ENCODE results near the gene ARHGEF10L. TPM values are rescaled to one million over a fixed set of nuclear protein-coding genes. Genes with fewer than 3 reads are reported as not detected.

Gene ARHGEF10L
- total and polyA plus RNA-seq, 5 donors from 2014 or later: not detected

DNA sequence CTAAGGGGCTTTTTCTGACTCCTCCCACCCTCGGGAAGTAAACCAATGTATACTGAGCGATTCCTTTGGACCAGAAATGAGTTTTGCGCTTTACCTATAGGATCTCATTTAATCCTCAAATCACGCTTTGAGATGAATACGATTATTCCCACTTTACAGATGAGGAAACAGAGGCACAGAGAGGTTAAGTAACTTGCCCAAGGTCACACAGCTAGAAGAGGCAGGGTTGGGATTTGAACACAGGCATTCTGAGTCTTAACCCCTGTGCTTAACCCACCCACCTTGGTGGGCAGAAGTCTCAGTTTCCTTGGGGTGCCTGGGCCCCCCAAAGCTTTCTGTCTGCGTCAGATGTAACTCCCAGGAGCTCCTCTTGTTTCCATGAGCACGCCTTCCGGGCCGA, 129.8 kb downstream of the ARHGEF10L start:
- no peak for DNase-seq
- Mint-ChIP-seq H3K36me3 (no peaks in the 10 kb centered on the region), H3K4me1 (no peaks in the 10 kb centered on the region), H3K9me3 (peaks cover 0 to 2% (median 0%) of the 10 kb centered on the region in 7 donors), H3K4me3 (no peak overlapping the region), H3K27ac (no peak overlapping the region), H3K27me3 (no peaks in the 10 kb centered on the region)
- Histone ChIP-seq H3K9me3 (ENCODE audit: control insufficient read depth in 2 of 2, low read length in 2 of 2) (no peaks in the 10 kb centered on the region), H3K27me3 (ENCODE audit: control insufficient read depth, insufficient read depth, low read length) (no peaks in the 10 kb centered on the region), H3K4me1 (ENCODE audit: control insufficient read depth, insufficient read depth, low read length, poor library complexity, severe bottlenecking) (no peaks in the 10 kb centered on the region), H3K36me3 (ENCODE audit: control insufficient read depth, insufficient read depth, low read length) (no peaks in the 10 kb centered on the region), H3K4me3 (ENCODE audit: low read depth, low read length) (no peak overlapping the region), H3K27ac (ENCODE audit: insufficient read depth, low read length, poor library complexity, severe bottlenecking) (no peak overlapping the region)
- no peak for ATAC-seq (ENCODE audit: low read depth in 2 of 2)

DNA sequence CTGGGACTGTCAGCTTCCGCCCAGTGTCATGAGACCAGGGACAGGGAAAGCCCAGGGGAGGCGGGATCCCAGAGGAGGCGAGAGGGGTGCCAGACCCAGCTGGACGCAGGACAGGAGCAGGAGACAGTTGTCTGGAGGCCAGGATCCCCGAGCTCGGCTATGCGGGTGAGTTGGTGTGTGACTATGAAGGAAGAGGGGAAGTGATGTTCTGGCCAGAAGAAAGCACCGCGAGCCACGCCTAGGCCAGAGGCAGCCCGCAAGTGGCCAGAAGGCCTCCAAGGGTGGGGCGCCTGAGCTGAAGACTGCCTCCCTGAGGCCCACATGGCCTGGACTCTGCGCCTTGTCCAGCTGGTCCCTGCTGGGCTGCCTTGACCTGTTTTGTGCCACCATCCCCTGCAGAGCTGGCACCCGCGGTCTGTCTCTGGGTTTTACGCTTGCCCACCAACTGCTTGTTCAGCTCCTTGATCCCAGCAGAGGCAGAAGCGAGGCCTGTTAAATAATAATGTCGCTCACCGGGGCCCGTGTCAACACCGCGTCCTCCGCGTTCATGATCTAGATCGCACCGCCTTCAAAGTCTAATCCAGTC, 130.5 kb downstream of the ARHGEF10L start:
- no peaks in the 10 kb centered on the region for H3K4me1 Mint-ChIP-seq
- ATAC-seq (ENCODE audit: low read depth in 2 of 2) (no peak), DNase-seq (no peak)
- Histone ChIP-seq H3K4me1 (ENCODE audit: control insufficient read depth, insufficient read depth, low read length, poor library complexity, severe bottlenecking) (no peaks in the 10 kb centered on the region), H3K36me3 (ENCODE audit: control insufficient read depth, insufficient read depth, low read length) (no peaks in the 10 kb centered on the region), H3K27me3 (ENCODE audit: control insufficient read depth, insufficient read depth, low read length) (no peaks in the 10 kb centered on the region), H3K27ac (ENCODE audit: insufficient read depth, low read length, poor library complexity, severe bottlenecking) (no peak overlapping the region), H3K9me3 (ENCODE audit: control insufficient read depth in 2 of 2, low read length in 2 of 2) (no peaks in the 10 kb centered on the region), H3K4me3 (ENCODE audit: low read depth, low read length) (no peak overlapping the region)
- H3K27me3 Mint-ChIP-seq: no peaks in the 10 kb centered on the region
- H3K27ac Mint-ChIP-seq: no peak overlapping the region
- no peak overlapping the region for H3K4me3 Mint-ChIP-seq
- H3K9me3 Mint-ChIP-seq: peaks cover 0 to 2% (median 0%) of the 10 kb centered on the region in 7 donors
- H3K36me3 Mint-ChIP-seq: no peaks in the 10 kb centered on the region

DNA sequence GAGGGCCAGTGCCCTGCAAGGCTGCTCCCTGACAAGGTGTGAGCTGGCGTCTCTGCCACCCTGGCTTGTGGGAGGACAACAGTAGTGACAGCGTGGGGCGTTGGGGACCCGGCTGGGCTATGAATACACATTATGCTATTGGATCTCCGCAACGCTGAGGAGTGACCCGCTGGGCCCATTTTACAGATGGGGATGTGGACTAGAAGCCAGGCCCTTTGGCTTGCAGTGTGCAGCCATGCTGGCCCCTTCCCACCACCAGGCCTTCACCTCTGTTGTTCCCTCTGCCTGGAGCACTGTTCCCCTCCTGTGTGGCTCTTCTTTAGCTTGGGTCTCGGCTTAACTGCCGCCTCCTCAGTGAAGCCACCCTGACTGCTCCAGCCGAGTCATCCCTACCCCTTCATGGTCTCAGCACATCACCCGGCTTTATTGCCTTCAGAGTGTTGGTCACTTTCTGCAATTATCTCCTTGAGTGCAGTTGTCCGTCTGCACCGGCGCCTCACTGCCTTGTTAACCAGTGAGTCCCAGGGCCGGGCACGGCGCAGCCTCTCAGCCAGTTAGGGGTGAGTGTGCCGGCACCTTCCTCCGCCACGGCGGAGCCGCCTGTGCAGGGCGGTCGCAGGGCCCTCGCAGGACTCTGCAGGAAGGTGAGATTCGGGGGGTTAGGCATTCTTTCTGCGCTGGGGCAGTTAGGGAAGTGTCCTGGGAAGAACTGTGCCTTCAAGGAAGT, 131.3 kb downstream of the ARHGEF10L start:
- no peaks in the 10 kb centered on the region for H3K4me1 ChIP-seq (ENCODE audit: control insufficient read depth, insufficient read depth, low read length, poor library complexity, severe bottlenecking)
- Mint-ChIP-seq H3K4me3 (no peak overlapping the region), H3K36me3 (no peaks in the 10 kb centered on the region), H3K9me3 (peaks cover 0 to 2% (median 0%) of the 10 kb centered on the region in 7 donors), H3K4me1 (no peaks in the 10 kb centered on the region), H3K27me3 (no peaks in the 10 kb centered on the region), H3K27ac (no peak overlapping the region)
- ATAC-seq (ENCODE audit: low read depth in 2 of 2): no peak
- H3K27me3 ChIP-seq (ENCODE audit: control insufficient read depth, insufficient read depth, low read length): no peaks in the 10 kb centered on the region
- DNase-seq: no peak
- H3K4me3 ChIP-seq (ENCODE audit: low read depth, low read length): no peak overlapping the region
- H3K36me3 ChIP-seq (ENCODE audit: control insufficient read depth, insufficient read depth, low read length): no peaks in the 10 kb centered on the region
- H3K27ac ChIP-seq (ENCODE audit: insufficient read depth, low read length, poor library complexity, severe bottlenecking): no peak overlapping the region
- no peaks in the 10 kb centered on the region for H3K9me3 ChIP-seq (ENCODE audit: control insufficient read depth in 2 of 2, low read length in 2 of 2)

DNA sequence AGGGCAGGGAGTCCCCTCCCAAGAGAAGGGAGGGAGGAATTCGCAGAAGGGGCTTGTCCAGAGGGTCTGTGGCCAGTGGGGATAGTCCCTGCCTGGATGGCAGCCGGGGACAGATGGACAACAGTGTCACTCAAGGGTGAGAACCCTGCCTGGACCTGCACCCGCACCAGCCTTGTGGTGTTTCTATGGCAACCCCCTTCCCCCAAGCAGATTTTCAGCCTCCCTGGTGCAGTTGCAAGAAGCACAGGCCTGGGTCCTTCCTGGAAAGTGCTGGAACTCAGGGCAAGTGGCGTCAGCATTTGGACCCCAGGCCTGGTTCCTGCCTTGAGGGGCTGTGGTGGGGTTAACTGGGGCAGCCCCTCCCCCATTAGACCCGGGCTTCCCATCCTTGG, 131.8 kb downstream of the ARHGEF10L start:
- no peak for DNase-seq
- H3K27me3 ChIP-seq (ENCODE audit: control insufficient read depth, insufficient read depth, low read length): no peaks in the 10 kb centered on the region
- H3K9me3 Mint-ChIP-seq: peaks cover 0 to 2% (median 0%) of the 10 kb centered on the region in 7 donors
- no peaks in the 10 kb centered on the region for H3K4me1 ChIP-seq (ENCODE audit: control insufficient read depth, insufficient read depth, low read length, poor library complexity, severe bottlenecking)
- no peak for ATAC-seq (ENCODE audit: low read depth in 2 of 2)
- no peak overlapping the region for H3K27ac ChIP-seq (ENCODE audit: insufficient read depth, low read length, poor library complexity, severe bottlenecking)
- no peak overlapping the region for H3K4me3 Mint-ChIP-seq
- no peaks in the 10 kb centered on the region for H3K27me3 Mint-ChIP-seq
- peak overlapping the region in 1 of 3 donors; percentile 5 for H3K27ac Mint-ChIP-seq
- H3K36me3 ChIP-seq (ENCODE audit: control insufficient read depth, insufficient read depth, low read length): no peaks in the 10 kb centered on the region
- no peaks in the 10 kb centered on the region for H3K9me3 ChIP-seq (ENCODE audit: control insufficient read depth in 2 of 2, low read length in 2 of 2)
- H3K4me1 Mint-ChIP-seq: no peaks in the 10 kb centered on the region
- no peak overlapping the region for H3K4me3 ChIP-seq (ENCODE audit: low read depth, low read length)
- H3K36me3 Mint-ChIP-seq: no peaks in the 10 kb centered on the region

DNA sequence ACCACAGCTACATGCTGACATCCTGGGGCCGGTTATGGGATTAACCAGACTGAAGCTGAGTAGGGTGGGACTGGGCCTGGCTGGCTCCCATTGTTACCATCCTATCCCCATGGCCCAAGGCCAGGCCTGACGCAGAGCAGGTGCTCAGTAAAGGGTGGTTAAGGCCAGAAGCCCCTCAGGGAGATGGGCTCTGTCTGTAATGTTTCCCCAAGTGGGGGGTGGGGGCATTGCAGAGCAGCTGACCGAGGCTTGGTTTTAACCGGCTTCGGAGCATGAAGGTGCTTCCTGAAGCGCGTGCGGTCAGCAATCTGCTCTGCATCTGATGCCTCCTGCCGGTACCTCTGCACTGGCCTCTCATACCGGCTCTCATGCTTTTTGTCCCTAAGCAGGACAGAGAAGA, 132.2 kb downstream of the ARHGEF10L start:
- H3K4me1 Mint-ChIP-seq: no peaks in the 10 kb centered on the region
- H3K27me3 ChIP-seq (ENCODE audit: control insufficient read depth, insufficient read depth, low read length): no peaks in the 10 kb centered on the region
- H3K4me3 Mint-ChIP-seq: no peak overlapping the region
- H3K36me3 ChIP-seq (ENCODE audit: control insufficient read depth, insufficient read depth, low read length): no peaks in the 10 kb centered on the region
- DNase-seq (no peak), ATAC-seq (ENCODE audit: low read depth in 2 of 2) (no peak)
- no peak overlapping the region for H3K4me3 ChIP-seq (ENCODE audit: low read depth, low read length)
- H3K27ac Mint-ChIP-seq: no peak overlapping the region
- no peak overlapping the region for H3K27ac ChIP-seq (ENCODE audit: insufficient read depth, low read length, poor library complexity, severe bottlenecking)
- H3K36me3 Mint-ChIP-seq: no peaks in the 10 kb centered on the region
- no peaks in the 10 kb centered on the region for H3K4me1 ChIP-seq (ENCODE audit: control insufficient read depth, insufficient read depth, low read length, poor library complexity, severe bottlenecking)
- no peaks in the 10 kb centered on the region for H3K27me3 Mint-ChIP-seq
- H3K9me3 ChIP-seq (ENCODE audit: control insufficient read depth in 2 of 2, low read length in 2 of 2): no peaks in the 10 kb centered on the region
- peaks cover 0 to 2% (median 0%) of the 10 kb centered on the region in 7 donors for H3K9me3 Mint-ChIP-seq

DNA sequence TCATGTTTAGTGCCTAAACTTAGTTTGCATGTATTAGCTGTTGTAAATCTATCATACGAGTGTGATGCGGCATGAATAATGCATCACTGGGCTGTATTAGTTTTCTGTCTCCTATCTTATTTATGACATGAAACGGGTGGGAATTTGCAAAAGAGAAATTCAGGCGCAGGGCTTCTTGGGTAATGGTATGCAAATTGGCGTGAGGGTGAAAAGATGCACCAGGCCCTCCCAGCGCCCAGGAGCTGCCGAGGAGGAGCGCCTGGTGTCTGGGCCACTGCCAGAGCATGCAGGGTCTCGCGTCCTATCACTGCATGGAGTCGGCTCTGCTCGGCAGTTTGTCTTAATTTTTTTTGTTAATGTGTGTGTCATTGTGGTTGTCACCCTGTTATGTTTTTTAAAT, 132.7 kb downstream of the ARHGEF10L start:
- no peaks in the 10 kb centered on the region for H3K36me3 ChIP-seq (ENCODE audit: control insufficient read depth, insufficient read depth, low read length)
- no peaks in the 10 kb centered on the region for H3K27me3 ChIP-seq (ENCODE audit: control insufficient read depth, insufficient read depth, low read length)
- Mint-ChIP-seq H3K27me3 (no peaks in the 10 kb centered on the region), H3K4me3 (no peak overlapping the region), H3K36me3 (no peaks in the 10 kb centered on the region), H3K9me3 (peaks cover 0 to 2% (median 0%) of the 10 kb centered on the region in 7 donors), H3K27ac (no peak overlapping the region), H3K4me1 (no peaks in the 10 kb centered on the region)
- no peak for ATAC-seq (ENCODE audit: low read depth in 2 of 2)
- H3K4me1 ChIP-seq (ENCODE audit: control insufficient read depth, insufficient read depth, low read length, poor library complexity, severe bottlenecking): no peaks in the 10 kb centered on the region
- no peak overlapping the region for H3K4me3 ChIP-seq (ENCODE audit: low read depth, low read length)
- no peak for DNase-seq
- no peaks in the 10 kb centered on the region for H3K9me3 ChIP-seq (ENCODE audit: control insufficient read depth in 2 of 2, low read length in 2 of 2)
- no peak overlapping the region for H3K27ac ChIP-seq (ENCODE audit: insufficient read depth, low read length, poor library complexity, severe bottlenecking)

DNA sequence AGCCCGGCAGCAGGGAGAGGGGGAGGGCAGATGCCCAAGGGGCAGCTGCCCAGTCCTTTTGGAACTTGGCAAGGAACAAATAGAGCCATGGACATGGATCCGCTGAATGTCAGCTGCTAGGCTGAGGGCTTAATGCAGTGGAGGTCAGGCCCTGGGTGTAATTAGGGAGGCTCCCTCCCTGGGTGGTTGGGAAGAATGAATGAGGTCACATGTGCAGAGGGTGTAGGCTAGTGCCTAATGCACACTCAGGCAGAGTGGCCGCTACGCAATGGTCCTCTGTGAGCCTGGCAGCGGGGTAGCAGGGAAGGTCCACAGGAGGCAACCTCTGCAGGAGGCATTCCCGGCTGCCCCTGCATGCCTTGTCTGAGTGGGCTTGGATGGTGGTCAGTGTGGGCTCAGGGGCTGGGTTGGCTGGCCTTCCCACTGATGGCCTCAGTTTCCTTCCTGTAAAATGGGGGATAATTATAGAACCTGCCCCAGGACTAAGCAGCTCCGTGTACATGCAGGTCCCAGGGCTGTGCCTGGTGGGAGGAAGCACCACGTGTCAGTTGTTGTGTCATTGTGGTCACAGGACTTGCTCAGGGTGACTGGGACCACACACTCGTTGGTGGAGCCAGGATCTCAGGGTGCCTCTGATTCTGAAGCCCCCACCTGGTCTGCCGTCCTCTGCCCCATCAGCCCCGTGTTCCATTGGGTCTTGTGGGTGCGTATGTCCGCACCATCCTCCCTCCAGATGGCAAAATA, 134.0 kb downstream of the ARHGEF10L start:
- ATAC-seq (ENCODE audit: low read depth in 2 of 2): no peak
- Mint-ChIP-seq H3K27ac (no peak overlapping the region), H3K4me3 (no peak overlapping the region), H3K9me3 (peaks cover 0 to 2% (median 0%) of the 10 kb centered on the region in 7 donors), H3K36me3 (no peaks in the 10 kb centered on the region), H3K27me3 (no peaks in the 10 kb centered on the region), H3K4me1 (no peaks in the 10 kb centered on the region)
- Histone ChIP-seq H3K4me3 (ENCODE audit: low read depth, low read length) (no peak overlapping the region), H3K27ac (ENCODE audit: insufficient read depth, low read length, poor library complexity, severe bottlenecking) (no peak overlapping the region), H3K4me1 (ENCODE audit: control insufficient read depth, insufficient read depth, low read length, poor library complexity, severe bottlenecking) (no peaks in the 10 kb centered on the region), H3K36me3 (ENCODE audit: control insufficient read depth, insufficient read depth, low read length) (no peaks in the 10 kb centered on the region), H3K9me3 (ENCODE audit: control insufficient read depth in 2 of 2, low read length in 2 of 2) (no peaks in the 10 kb centered on the region), H3K27me3 (ENCODE audit: control insufficient read depth, insufficient read depth, low read length) (no peaks in the 10 kb centered on the region)
- no peak for DNase-seq

Measured in CD4-positive, CD25-positive, alpha-beta regulatory T cell (primary cell).